Neural crest cell (in vitro differentiated cells): Measurements from ENCODE around the gene KANK2. TPM values are rescaled to one million over a fixed set of nuclear protein-coding genes. Genes with fewer than 3 reads are reported as not detected.

Experiments used
- DNase-seq: peaks from one replicate; pipeline ENCODE4 v3.0.0; 2021; ENCODE audit warnings: low read depth, mixed read lengths, low spot score
- H3K27ac Mint-ChIP-seq: one replicate; pipeline ENCODE4 v1.8.0; 2021; ENCODE audit warnings: mild to moderate bottlenecking, mixed read lengths; ENCODE audit not compliant: unreplicated experiment
- H3K27me3 Mint-ChIP-seq: 2 replicates; pipeline ENCODE4 v1.8.0; 2021; ENCODE audit warnings: low read depth, mild to moderate bottlenecking, mixed read lengths
- H3K36me3 Mint-ChIP-seq: 2 replicates; pipeline ENCODE4 v1.8.0; 2021; ENCODE audit warnings: low read depth, mild to moderate bottlenecking, mixed read lengths
- H3K4me1 Mint-ChIP-seq: 2 replicates; pipeline ENCODE4 v1.8.0; 2021; ENCODE audit warnings: mixed read lengths
- H3K4me3 Mint-ChIP-seq: one replicate; pipeline ENCODE4 v1.8.0; 2021; ENCODE audit warnings: mild to moderate bottlenecking, mixed read lengths
- H3K9me3 Mint-ChIP-seq: 2 replicates; pipeline ENCODE4 v1.8.0; 2021; ENCODE audit warnings: mixed read lengths
- total RNA-seq: library from RNA; stranded (reverse); gene quantifications from 2 replicates; pipeline ENCODE4 v1.2.1, GENCODE V29; 2021
- TF ChIP-seq, protein P1 (sequence below): fragments of 200-600 bp; sonication (generic); conservative IDR thresholded peaks from 2 replicates; pipeline ENCODE4 v1.5.0; 2021; ENCODE audit warnings: antibody characterized with exemption, mild to moderate bottlenecking

Gene KANK2
- total RNA-seq, 1 donor from 2014 or later = 32.1 TPM

DNA sequence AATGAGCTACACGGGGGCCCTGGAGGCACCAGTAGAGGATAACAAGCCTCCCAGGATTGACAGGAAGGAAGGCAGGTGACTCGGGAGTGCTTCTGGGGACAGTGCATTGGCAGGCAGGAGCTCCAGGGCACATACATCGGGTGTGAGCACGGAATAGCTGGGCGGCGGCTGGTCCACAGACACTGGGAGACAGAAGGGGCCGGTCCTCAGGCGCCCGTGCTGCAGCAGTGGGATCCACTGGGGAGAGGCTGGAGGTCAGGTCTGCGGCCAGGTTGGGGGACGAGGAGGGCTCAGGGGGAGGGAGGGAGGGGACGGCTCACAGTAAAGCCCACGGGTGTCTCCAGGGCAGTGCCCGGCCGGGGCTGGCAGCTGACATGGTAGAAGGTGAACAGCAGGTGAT, 40.0 kb upstream of the KANK2 start:
- Mint-ChIP-seq H3K4me3 (no peak overlapping the region), H3K36me3 (no peaks in the 10 kb centered on the region), H3K4me1 (peaks cover 9% of the 10 kb centered on the region), H3K9me3 (no peaks in the 10 kb centered on the region), H3K27ac (peak overlapping the region; percentile 81), H3K27me3 (no peaks in the 10 kb centered on the region)
- no peak for DNase-seq
- TF ChIP-seq, protein P1, sequence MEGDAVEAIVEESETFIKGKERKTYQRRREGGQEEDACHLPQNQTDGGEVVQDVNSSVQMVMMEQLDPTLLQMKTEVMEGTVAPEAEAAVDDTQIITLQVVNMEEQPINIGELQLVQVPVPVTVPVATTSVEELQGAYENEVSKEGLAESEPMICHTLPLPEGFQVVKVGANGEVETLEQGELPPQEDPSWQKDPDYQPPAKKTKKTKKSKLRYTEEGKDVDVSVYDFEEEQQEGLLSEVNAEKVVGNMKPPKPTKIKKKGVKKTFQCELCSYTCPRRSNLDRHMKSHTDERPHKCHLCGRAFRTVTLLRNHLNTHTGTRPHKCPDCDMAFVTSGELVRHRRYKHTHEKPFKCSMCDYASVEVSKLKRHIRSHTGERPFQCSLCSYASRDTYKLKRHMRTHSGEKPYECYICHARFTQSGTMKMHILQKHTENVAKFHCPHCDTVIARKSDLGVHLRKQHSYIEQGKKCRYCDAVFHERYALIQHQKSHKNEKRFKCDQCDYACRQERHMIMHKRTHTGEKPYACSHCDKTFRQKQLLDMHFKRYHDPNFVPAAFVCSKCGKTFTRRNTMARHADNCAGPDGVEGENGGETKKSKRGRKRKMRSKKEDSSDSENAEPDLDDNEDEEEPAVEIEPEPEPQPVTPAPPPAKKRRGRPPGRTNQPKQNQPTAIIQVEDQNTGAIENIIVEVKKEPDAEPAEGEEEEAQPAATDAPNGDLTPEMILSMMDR = no peak

DNA sequence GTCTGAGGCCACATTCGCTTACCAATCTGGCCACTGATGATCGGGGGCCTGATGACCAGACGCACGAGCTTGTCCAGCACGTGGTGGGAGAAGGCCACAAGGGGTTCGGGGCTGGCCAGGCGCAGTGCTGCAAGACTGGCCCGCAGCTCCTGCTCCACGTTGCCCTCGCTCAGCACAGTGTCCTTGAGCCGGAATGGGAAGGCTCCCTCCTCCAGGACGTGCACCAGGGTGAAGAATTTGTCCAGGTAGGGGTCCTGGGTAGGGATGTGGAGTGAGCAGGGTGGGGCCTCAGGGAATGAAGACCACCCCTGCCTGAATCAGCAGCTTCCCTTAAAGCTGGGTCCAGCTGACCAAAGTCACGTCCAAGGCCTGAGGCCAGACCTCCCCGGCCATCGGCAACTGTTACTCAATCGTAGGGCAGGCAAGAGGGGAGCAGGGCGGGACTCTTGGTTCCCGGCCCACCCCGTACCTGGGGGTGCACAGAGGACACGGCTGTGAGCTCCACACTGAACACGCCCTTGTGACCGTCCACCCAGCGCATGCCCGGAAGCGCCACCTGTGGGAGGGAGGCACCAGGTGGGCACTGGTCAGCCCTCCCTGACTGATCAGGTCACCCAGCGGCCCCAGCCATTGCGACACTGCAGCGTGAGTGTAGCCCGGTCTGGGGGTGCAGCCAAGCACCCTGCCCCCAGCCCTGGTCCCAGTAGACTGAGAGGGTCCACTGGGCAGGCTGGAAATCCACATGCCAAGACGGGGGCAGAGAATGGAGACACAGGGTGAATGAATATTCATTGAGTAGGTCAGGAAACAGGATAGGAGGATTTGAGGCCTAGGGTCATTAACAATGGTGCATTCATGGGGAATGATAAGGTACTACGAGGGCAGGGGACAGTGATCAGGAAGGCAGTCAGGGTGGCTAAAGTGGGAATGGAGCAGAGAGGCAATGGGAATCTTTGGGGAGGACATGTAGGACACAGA, 39.3 kb upstream of the KANK2 start:
- Mint-ChIP-seq H3K4me1 (peaks cover 9% of the 10 kb centered on the region), H3K9me3 (no peaks in the 10 kb centered on the region), H3K4me3 (no peak overlapping the region), H3K36me3 (no peaks in the 10 kb centered on the region), H3K27ac (peak overlapping the region; percentile 81), H3K27me3 (no peaks in the 10 kb centered on the region)
- TF ChIP-seq, protein P1 = no peak
- no peak for DNase-seq

DNA sequence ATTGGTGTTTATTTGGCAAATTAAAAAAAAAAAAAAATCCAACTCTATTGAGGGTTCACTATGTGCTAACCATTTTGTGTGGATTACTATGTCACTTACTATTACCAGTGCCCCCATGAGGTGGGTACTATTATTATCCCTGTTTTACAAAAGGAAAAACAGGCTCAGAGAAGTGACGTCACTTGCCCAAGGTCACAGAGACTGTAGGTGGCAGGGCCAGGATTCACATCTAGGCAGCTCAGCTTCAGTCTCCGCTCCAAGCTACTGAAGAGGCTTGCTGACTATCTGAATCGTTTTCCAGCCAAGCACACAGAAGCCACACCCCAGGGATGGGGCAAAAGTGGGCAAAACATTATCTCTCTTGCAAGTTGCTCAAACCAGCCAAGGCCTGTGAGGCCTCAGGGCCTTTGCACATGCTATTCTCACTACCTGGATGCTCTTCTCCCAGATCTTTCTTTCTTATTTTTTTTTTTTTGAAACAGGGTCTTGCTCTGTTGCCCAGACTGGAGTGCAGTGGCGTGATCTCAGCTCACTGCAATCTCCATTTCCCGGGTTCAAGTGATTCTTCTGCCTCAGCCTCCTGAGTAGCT, 37.2 kb upstream of the KANK2 start:
- DNase-seq = no peak
- H3K27ac Mint-ChIP-seq = peak overlapping the region; percentile 78
- peaks cover 9% of the 10 kb centered on the region for H3K4me1 Mint-ChIP-seq
- TF ChIP-seq, protein P1 = no peak
- H3K36me3 Mint-ChIP-seq = peaks cover 3% of the 10 kb centered on the region
- no peak overlapping the region for H3K4me3 Mint-ChIP-seq
- no peaks in the 10 kb centered on the region for H3K27me3 Mint-ChIP-seq
- H3K9me3 Mint-ChIP-seq = no peaks in the 10 kb centered on the region

DNA sequence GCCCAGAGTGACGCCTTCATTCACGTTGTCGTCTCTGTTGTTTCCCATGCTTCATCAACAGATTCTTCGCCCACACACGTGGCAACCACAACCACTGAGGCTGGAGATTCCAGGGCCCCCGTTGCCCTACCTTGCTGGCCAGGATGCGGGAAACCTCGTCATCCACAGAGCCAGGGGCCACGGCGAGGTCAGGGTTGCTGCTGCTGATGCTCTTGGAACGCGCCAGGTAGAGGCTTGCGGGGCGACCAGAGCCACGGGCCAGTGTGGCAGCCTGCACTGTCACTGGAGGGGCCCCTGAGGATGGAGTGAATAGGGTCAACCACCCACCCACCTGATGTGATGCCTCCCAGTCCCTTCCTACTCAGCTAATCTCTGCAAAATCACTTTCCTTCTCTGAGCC, 35.7 kb upstream of the KANK2 start:
- H3K27ac Mint-ChIP-seq = no peak overlapping the region
- H3K27me3 Mint-ChIP-seq = no peaks in the 10 kb centered on the region
- no peak for DNase-seq
- H3K4me3 Mint-ChIP-seq = no peak overlapping the region
- peaks cover 9% of the 10 kb centered on the region for H3K4me1 Mint-ChIP-seq
- no peaks in the 10 kb centered on the region for H3K9me3 Mint-ChIP-seq
- TF ChIP-seq, protein P1 = no peak
- peaks cover 3% of the 10 kb centered on the region for H3K36me3 Mint-ChIP-seq

DNA sequence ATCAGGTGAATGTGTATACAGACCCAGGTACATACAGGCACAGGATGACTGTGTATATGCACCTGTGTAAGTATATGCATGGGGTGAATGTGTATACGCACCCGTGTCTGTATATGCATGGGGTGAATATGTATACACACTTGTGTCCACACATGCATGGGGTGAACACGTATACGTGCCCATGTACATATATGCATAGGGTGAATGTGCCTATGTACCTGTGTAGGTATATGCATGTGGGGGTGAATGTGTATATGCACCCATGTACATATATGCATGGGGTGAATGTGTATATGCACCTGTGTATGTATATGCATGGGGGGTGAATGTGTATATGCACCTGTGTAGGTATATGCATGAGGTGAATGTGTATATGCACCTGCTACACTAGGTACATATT, 35.2 kb upstream of the KANK2 start:
- H3K4me3 Mint-ChIP-seq = no peak overlapping the region
- peaks cover 3% of the 10 kb centered on the region for H3K36me3 Mint-ChIP-seq
- no peak overlapping the region for H3K27ac Mint-ChIP-seq
- TF ChIP-seq, protein P1 = no peak
- peaks cover 9% of the 10 kb centered on the region for H3K4me1 Mint-ChIP-seq
- no peak for DNase-seq
- no peaks in the 10 kb centered on the region for H3K27me3 Mint-ChIP-seq
- no peaks in the 10 kb centered on the region for H3K9me3 Mint-ChIP-seq
